Panc1 (cell line): Measurements from ENCODE around the gene SRSF4. TPM values are rescaled to one million over a fixed set of nuclear protein-coding genes. Genes with fewer than 3 reads are reported as not detected.

Source experiments
- ATAC-seq: fragments of 200-7000 bp; cut with Tn5 transposase; 2 replicates; pipeline ENCODE4 v1.9.1; 2020; ENCODE audit warnings: mild to moderate bottlenecking, moderate library complexity
- BruUV-seq: library from RNA; stranded (reverse); fragments of 400-500 nt; replicated peaks from 2 replicates; lab custom pipeline; 2021; lab: Mats Ljungman, UMichigan
- CTCF ChIA-PET: fragments of 300-600 bp; sonication (Branson Sonifier 250); formaldehyde crosslinking; loops from one replicate; lab custom pipeline; 2022; ENCODE audit warnings: antibody characterized with exemption; lab: Charles Lee
- POLR2A ChIA-PET: fragments of 300-600 bp; sonication (Branson Sonifier 250); formaldehyde crosslinking; loops from one replicate; lab custom pipeline; 2022; ENCODE audit warnings: antibody characterized with exemption; lab: Charles Lee
- DNase-seq: peaks from one replicate; pipeline ENCODE4 v3.0.0-alpha.2; 2010; ENCODE audit warnings: low read depth, low spot score
- H3K27ac ChIP-seq: 2 replicates; pipeline ENCODE4 v1.5.1; 2011; ENCODE audit warnings: mild to moderate bottlenecking, low read length, inconsistent platforms
- H3K27me3 ChIP-seq: fragments of 200-500 bp; sonication (Bioruptor generic); 2 replicates; pipeline ENCODE4 v1.6.0; 2014; ENCODE audit warnings: low read length, inconsistent platforms; ENCODE audit not compliant: control insufficient read depth, insufficient read depth
- H3K36me3 ChIP-seq: fragments of 200-500 bp; sonication (Bioruptor generic); 2 replicates; pipeline ENCODE4 v1.5.1; 2014; ENCODE audit warnings: inconsistent platforms, mild to moderate bottlenecking, low read length, moderate library complexity; ENCODE audit not compliant: control insufficient read depth, insufficient read depth
- H3K4me1 ChIP-seq: 2 replicates; pipeline ENCODE4 v1.5.1; 2011; ENCODE audit warnings: inconsistent platforms, mild to moderate bottlenecking, low read length, moderate library complexity; ENCODE audit not compliant: control insufficient read depth, insufficient read depth
- H3K4me3 ChIP-seq, 2 experiments: 2 replicates each; pipeline ENCODE4 v1.5.1; 2011 to 2012; ENCODE audit warnings: low read depth in 2 of 2, low read length in 2 of 2, mild to moderate bottlenecking in 2 of 2, inconsistent platforms in 1 of 2, moderate library complexity in 1 of 2
- H3K9me3 ChIP-seq: fragments of 200-500 bp; sonication (Bioruptor generic); 2 replicates; pipeline ENCODE4 v1.5.1; 2014; ENCODE audit warnings: low read depth, mild to moderate bottlenecking, inconsistent platforms, low read length, moderate library complexity; ENCODE audit not compliant: control insufficient read depth, insufficient read depth
- POLR2AphosphoS5 ChIP-seq: IDR thresholded peaks from 2 replicates; pipeline ENCODE4 v1.6.1; 2012; ENCODE audit warnings: mild to moderate bottlenecking, low read depth, low read length, moderate library complexity
- SIN3A ChIP-seq: IDR thresholded peaks from 2 replicates; pipeline ENCODE4 v1.6.1; 2012; ENCODE audit warnings: low read depth, mild to moderate bottlenecking, low read length, moderate library complexity, borderline replicate concordance; ENCODE audit not compliant: insufficient read depth
- TCF7L2 ChIP-seq: IDR thresholded peaks from 2 replicates; pipeline ENCODE4 v1.6.1; 2011; ENCODE audit warnings: mild to moderate bottlenecking, low read depth, low read length, inconsistent platforms
- in situ Hi-C: cut with HindIII; loops from 2 replicates; pipeline ENCODE4 v1.10.0; 2016; ENCODE audit warnings: low sequenced_read_pairs, low pct_unique_long_range_greater_than_20kb
- intact Hi-C: fragments of 100-400 bp; cut with micrococcal nuclease; formaldehyde crosslinking; loops from one replicate; pipeline ENCODE4 v1.10.0; 2022; ENCODE audit not compliant: unreplicated experiment
- total RNA-seq: library from RNA; stranded (reverse); gene quantifications from one replicate; pipeline ENCODE4 v1.2.1, GENCODE V29; 2021; ENCODE audit not compliant: unreplicated experiment
- TF ChIP-seq, protein P1 (sequence below), 2 experiments: IDR thresholded peaks; 2 replicates each; pipeline ENCODE4 v1.6.1; 2011 to 2012; ENCODE audit warnings: low read depth in 2 of 2, control low read depth in 1 of 2, low read length in 1 of 2, mild to moderate bottlenecking in 1 of 2, moderate library complexity in 1 of 2; ENCODE audit not compliant: insufficient read depth in 1 of 2
- TF ChIP-seq, protein P2 (sequence below): fragments of 450-650 bp; IDR thresholded peaks from 2 replicates; pipeline ENCODE4 v1.5.1; 2017; ENCODE audit warnings: mild to moderate bottlenecking

SRSF4 gene
- total RNA-seq, 1 experiment from 2014 or later, result 77.5 TPM

DNA sequence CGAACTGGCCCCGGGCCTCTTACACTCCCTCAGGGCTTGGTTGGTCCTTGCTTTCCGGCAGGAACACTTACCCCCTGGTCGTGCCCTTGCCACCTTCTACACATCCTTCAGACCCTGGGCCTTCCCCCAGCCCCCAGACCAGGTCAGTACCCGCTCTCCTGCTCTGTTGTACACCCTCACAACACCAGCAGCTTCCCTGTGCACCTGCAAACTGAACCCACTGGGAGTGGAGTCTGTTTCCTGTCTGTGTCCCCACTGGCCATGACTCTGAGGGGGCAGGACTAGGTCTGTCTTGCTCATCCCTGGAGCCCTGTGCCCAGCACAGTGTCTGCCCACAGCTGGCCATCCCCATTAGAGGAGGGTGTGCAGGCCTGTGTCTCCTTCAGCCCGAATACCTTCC is 55.9 kb downstream of the SRSF4 start:
- no peak for ATAC-seq
- in situ Hi-C loops, result no loop called here

DNA sequence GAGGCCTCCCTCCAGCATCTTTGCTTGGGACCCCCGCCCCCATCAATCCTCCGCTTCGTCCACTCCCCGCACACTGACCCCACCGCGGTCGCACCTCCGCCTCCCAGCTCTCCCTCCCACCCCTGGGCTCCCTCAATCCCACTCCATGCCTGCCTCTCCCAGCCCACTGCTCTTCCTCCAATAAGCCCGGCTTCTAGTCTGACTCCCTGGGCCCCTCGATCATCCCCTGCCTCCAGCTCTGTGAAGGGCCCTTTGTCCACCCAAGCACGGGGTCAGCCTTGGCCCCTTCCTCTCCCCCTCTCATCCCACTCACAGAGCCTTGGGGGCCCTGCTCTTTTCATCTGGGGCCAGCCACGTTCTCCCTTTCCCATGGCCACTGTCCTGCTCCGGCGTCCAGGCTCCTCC is 56.5 kb downstream of the SRSF4 start:
- in situ Hi-C loops (no loop called here), intact Hi-C loops (no loop called here)
- ChIA-PET CTCF (no interaction called here), POLR2A (no interaction called here)
- DNase-seq, result no peak
- Histone ChIP-seq H3K27ac (no peak overlapping the region), H3K9me3 (no peaks in the 10 kb centered on the region), H3K36me3 (no peaks in the 10 kb centered on the region; the same call in 1 of the 2 replicates), H3K4me1 (no peaks in the 10 kb centered on the region; the same call in 1 of the 2 replicates), H3K4me3 (peak overlapping the region in 1 of 2 experiments; percentile 62; a peak in 3 of 4 replicates), H3K27me3 (no peaks in the 10 kb centered on the region; the same call in 1 of the 2 replicates)
- ATAC-seq, result no peak
- TF ChIP-seq, protein P1, sequence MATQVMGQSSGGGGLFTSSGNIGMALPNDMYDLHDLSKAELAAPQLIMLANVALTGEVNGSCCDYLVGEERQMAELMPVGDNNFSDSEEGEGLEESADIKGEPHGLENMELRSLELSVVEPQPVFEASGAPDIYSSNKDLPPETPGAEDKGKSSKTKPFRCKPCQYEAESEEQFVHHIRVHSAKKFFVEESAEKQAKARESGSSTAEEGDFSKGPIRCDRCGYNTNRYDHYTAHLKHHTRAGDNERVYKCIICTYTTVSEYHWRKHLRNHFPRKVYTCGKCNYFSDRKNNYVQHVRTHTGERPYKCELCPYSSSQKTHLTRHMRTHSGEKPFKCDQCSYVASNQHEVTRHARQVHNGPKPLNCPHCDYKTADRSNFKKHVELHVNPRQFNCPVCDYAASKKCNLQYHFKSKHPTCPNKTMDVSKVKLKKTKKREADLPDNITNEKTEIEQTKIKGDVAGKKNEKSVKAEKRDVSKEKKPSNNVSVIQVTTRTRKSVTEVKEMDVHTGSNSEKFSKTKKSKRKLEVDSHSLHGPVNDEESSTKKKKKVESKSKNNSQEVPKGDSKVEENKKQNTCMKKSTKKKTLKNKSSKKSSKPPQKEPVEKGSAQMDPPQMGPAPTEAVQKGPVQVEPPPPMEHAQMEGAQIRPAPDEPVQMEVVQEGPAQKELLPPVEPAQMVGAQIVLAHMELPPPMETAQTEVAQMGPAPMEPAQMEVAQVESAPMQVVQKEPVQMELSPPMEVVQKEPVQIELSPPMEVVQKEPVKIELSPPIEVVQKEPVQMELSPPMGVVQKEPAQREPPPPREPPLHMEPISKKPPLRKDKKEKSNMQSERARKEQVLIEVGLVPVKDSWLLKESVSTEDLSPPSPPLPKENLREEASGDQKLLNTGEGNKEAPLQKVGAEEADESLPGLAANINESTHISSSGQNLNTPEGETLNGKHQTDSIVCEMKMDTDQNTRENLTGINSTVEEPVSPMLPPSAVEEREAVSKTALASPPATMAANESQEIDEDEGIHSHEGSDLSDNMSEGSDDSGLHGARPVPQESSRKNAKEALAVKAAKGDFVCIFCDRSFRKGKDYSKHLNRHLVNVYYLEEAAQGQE (IDR thresholded peaks at IDR 0.05; ENCODE audit: insufficient read depth in 1 of 2, low read depth in 2 of 2, low read length in 1 of 2), result no peak
- TF ChIP-seq, protein P2, sequence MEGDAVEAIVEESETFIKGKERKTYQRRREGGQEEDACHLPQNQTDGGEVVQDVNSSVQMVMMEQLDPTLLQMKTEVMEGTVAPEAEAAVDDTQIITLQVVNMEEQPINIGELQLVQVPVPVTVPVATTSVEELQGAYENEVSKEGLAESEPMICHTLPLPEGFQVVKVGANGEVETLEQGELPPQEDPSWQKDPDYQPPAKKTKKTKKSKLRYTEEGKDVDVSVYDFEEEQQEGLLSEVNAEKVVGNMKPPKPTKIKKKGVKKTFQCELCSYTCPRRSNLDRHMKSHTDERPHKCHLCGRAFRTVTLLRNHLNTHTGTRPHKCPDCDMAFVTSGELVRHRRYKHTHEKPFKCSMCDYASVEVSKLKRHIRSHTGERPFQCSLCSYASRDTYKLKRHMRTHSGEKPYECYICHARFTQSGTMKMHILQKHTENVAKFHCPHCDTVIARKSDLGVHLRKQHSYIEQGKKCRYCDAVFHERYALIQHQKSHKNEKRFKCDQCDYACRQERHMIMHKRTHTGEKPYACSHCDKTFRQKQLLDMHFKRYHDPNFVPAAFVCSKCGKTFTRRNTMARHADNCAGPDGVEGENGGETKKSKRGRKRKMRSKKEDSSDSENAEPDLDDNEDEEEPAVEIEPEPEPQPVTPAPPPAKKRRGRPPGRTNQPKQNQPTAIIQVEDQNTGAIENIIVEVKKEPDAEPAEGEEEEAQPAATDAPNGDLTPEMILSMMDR, result no peak
- TF ChIP-seq POLR2AphosphoS5 (no peak), TCF7L2 (no peak), SIN3A (no peak)
- BruUV-seq, result no TSS peak

More for the DNA sequence above, 55.9 kb downstream of the SRSF4 start:
- Histone ChIP-seq H3K27me3 (no peaks in the 10 kb centered on the region; the same call in 1 of the 2 replicates), H3K9me3 (no peaks in the 10 kb centered on the region), H3K36me3 (no peaks in the 10 kb centered on the region; the same call in 1 of the 2 replicates), H3K4me1 (no peaks in the 10 kb centered on the region; the same call in 1 of the 2 replicates), H3K27ac (no peak overlapping the region), H3K4me3 (no peak overlapping the region)
- TF ChIP-seq POLR2AphosphoS5 (no peak), TCF7L2 (no peak), SIN3A (no peak)
- TF ChIP-seq, protein P2, result no peak
- TF ChIP-seq, protein P1 (IDR thresholded peaks at IDR 0.05; ENCODE audit: insufficient read depth in 1 of 2, low read depth in 2 of 2, low read length in 1 of 2), result no peak
- ChIA-PET POLR2A (no interaction called here), CTCF (no interaction called here)
- no TSS peak for BruUV-seq
- intact Hi-C loops, result no loop called here
- DNase-seq, result no peak
